GM12878 (cell line): Measurements from ENCODE around the gene NIPAL4.

Source experiments
- CBX3 ChIP-seq: fragments of 200-600 bp; sonication (generic); IDR thresholded peaks from 2 replicates; pipeline ENCODE4 v1.6.1; 2016; ENCODE audit warnings: low read depth, borderline replicate concordance
- JUND ChIP-seq: IDR thresholded peaks from 2 replicates; pipeline ENCODE4 v1.6.1; 2012; ENCODE audit warnings: low read depth, mild to moderate bottlenecking, low read length, improper control_type of control experiment, moderate library complexity
- KDM1A ChIP-seq: fragments of 200-600 bp; sonication (generic); IDR thresholded peaks from 2 replicates; pipeline ENCODE4 v1.6.1; 2016; ENCODE audit warnings: borderline replicate concordance
- MYC ChIP-seq: IDR thresholded peaks from 2 replicates; pipeline ENCODE4 v1.6.1; 2011; ENCODE audit warnings: mild to moderate bottlenecking, low read length, moderate library complexity, inconsistent platforms; ENCODE audit not compliant: insufficient read depth, insufficient replicate concordance, insufficient read length, severe bottlenecking
- NR2C2 ChIP-seq: IDR thresholded peaks from 2 replicates; pipeline ENCODE4 v1.6.1; 2011; ENCODE audit warnings: borderline replicate concordance, low read depth; ENCODE audit not compliant: control insufficient read depth, insufficient read length
- POLR2A ChIP-seq: IDR thresholded peaks from 2 replicates; pipeline ENCODE4 v1.6.1; 2011; ENCODE audit warnings: low read depth, mild to moderate bottlenecking, low read length
- POLR2AphosphoS2 ChIP-seq: IDR thresholded peaks from 2 replicates; pipeline ENCODE4 v1.6.1; 2011; ENCODE audit warnings: low read depth, mild to moderate bottlenecking, low read length, improper control_type of control experiment, moderate library complexity
- RFX5 ChIP-seq: IDR thresholded peaks from 2 replicates; pipeline ENCODE4 v1.6.1; 2011; ENCODE audit warnings: low read depth, low read length, improper control_type of control experiment
- SMC3 ChIP-seq: IDR thresholded peaks from 2 replicates; pipeline ENCODE4 v1.6.1; 2011; ENCODE audit warnings: low read length, improper control_type of control experiment, borderline replicate concordance
- ZNF274 ChIP-seq: IDR thresholded peaks from one replicate; pipeline ENCODE4 v1.8.0; 2011; ENCODE audit not compliant: insufficient read length, insufficient read depth
- ZNF384 ChIP-seq: IDR thresholded peaks from 2 replicates; pipeline ENCODE4 v1.6.1; 2012; ENCODE audit warnings: low read depth, mild to moderate bottlenecking, low read length, improper control_type of control experiment, borderline replicate concordance
- TF ChIP-seq, protein P1 (sequence below): IDR thresholded peaks from 2 replicates; pipeline ENCODE4 v1.6.1; 2012; ENCODE audit warnings: mild to moderate bottlenecking, low read depth, low read length
- TF ChIP-seq, protein P2 (sequence below): IDR thresholded peaks from 2 replicates; pipeline ENCODE4 v1.6.1; 2011; ENCODE audit warnings: mild to moderate bottlenecking, low read depth, low read length, moderate library complexity; ENCODE audit not compliant: insufficient replicate concordance
- TF ChIP-seq, protein P3 (sequence below): IDR thresholded peaks from 2 replicates; pipeline ENCODE4 v1.6.1; 2012; ENCODE audit warnings: low read depth, low read length, improper control_type of control experiment

DNA sequence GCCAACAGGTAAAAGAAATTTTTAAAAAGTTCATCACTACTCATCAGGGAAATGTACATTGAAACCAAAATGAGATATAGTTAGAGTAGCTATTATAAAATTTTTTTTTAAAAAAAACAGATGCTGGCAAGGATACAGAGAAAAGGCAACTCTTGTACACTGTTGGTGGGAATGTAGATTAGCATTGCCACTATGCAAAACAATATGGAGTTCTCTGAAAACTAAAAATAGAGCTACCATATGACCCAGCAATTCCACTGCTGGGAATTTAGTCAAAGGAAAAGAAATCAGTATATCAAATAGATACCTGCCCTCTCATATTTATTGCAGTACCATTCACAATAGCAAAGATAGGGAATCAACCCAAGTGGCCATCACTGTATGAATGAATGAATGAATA lies 44.2 kb upstream of the NIPAL4 start:
- TF ChIP-seq KDM1A = no peak
- TF ChIP-seq, protein P1, sequence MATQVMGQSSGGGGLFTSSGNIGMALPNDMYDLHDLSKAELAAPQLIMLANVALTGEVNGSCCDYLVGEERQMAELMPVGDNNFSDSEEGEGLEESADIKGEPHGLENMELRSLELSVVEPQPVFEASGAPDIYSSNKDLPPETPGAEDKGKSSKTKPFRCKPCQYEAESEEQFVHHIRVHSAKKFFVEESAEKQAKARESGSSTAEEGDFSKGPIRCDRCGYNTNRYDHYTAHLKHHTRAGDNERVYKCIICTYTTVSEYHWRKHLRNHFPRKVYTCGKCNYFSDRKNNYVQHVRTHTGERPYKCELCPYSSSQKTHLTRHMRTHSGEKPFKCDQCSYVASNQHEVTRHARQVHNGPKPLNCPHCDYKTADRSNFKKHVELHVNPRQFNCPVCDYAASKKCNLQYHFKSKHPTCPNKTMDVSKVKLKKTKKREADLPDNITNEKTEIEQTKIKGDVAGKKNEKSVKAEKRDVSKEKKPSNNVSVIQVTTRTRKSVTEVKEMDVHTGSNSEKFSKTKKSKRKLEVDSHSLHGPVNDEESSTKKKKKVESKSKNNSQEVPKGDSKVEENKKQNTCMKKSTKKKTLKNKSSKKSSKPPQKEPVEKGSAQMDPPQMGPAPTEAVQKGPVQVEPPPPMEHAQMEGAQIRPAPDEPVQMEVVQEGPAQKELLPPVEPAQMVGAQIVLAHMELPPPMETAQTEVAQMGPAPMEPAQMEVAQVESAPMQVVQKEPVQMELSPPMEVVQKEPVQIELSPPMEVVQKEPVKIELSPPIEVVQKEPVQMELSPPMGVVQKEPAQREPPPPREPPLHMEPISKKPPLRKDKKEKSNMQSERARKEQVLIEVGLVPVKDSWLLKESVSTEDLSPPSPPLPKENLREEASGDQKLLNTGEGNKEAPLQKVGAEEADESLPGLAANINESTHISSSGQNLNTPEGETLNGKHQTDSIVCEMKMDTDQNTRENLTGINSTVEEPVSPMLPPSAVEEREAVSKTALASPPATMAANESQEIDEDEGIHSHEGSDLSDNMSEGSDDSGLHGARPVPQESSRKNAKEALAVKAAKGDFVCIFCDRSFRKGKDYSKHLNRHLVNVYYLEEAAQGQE = no peak
- no peak for TF ChIP-seq CBX3
- no peak for TF ChIP-seq SMC3
- TF ChIP-seq RFX5 = no peak
- TF ChIP-seq MYC = no peak
- TF ChIP-seq, protein P2, sequence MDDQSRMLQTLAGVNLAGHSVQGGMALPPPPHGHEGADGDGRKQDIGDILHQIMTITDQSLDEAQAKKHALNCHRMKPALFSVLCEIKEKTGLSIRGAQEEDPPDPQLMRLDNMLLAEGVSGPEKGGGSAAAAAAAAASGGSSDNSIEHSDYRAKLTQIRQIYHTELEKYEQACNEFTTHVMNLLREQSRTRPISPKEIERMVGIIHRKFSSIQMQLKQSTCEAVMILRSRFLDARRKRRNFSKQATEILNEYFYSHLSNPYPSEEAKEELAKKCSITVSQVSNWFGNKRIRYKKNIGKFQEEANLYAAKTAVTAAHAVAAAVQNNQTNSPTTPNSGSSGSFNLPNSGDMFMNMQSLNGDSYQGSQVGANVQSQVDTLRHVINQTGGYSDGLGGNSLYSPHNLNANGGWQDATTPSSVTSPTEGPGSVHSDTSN = no peak
- TF ChIP-seq JUND = no peak
- TF ChIP-seq NR2C2 = no peak
- TF ChIP-seq, protein P3, sequence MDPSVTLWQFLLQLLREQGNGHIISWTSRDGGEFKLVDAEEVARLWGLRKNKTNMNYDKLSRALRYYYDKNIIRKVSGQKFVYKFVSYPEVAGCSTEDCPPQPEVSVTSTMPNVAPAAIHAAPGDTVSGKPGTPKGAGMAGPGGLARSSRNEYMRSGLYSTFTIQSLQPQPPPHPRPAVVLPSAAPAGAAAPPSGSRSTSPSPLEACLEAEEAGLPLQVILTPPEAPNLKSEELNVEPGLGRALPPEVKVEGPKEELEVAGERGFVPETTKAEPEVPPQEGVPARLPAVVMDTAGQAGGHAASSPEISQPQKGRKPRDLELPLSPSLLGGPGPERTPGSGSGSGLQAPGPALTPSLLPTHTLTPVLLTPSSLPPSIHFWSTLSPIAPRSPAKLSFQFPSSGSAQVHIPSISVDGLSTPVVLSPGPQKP = no peak
- no peak for TF ChIP-seq POLR2A
- no peak for TF ChIP-seq POLR2AphosphoS2
- TF ChIP-seq ZNF384 = no peak
- TF ChIP-seq ZNF274 = no peak
